Measurements from ENCODE around the gene C1QTNF7.
A peak's percentile ranks its signal among the peaks of the same experiment; 100 is the strongest.

C1QTNF7 gene

DNA sequence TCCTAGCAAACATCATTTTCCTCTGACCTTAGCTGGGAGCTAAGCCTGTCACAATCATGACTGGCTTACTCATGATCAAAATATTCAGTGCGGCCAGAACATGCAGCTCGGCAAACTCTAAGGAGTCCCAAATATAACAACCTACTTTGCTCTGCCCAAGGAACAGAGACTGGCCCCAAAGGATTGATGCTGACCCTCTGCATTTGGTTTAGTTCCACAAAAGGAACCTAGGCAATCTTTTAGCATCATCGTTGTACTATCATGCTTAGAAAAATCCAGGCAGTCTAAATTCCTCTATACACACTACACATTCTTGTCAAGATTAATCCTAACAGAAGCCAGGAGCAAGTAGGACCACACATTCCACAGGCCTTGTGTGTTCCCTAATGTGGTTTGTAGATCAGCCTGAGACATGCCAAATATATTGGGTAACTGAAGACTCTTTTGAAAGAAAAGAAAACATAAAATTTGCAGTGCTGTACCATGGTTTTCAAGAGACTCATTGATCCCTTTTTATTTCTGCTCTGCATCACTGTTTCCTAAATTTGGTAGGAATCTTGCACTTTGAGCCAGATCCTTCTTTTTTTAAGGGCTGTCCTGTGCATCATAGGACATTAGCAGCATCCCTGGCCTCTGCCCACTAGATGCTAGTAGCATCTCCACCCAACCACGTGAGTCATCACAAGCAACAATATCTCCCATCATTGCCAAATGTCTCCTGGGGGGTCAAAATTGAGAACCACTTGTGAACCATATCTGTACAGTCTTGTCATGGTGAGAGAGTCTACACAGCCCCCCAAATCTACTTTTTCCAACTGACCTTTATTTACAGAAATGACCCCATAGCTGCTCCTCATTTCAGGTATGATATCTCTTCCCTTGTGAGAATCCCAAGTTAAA is 24.3 kb downstream of the C1QTNF7 start:
- no peak for DNase-seq (ENCODE audit: insufficient read length, low spot score)

DNA sequence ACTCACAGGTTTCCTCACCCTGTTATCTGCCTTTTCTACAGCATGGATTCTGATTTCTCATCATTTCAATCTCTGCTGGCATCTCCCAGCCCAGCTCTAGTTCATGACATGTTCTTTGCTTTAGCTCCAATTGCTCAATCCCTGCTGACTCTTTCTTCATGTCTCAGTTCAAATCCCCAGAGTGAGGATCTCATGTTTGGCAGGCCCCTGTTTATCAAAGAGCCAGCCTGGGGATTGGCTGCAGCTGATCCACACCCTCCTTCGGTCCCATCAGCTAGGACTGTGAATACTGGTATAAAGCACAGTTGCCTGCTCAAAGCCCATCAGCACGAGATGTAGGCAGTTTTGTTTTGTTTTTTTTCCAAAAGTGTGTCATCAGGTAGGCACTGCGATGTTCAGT is 27.5 kb downstream of the C1QTNF7 start:
- DNase-seq (ENCODE audit: insufficient read length, low spot score) (no peak), FAIRE-seq (no peak)

More for the DNA sequence above, 24.3 kb downstream of the C1QTNF7 start:
- FAIRE-seq = no peak

DNA sequence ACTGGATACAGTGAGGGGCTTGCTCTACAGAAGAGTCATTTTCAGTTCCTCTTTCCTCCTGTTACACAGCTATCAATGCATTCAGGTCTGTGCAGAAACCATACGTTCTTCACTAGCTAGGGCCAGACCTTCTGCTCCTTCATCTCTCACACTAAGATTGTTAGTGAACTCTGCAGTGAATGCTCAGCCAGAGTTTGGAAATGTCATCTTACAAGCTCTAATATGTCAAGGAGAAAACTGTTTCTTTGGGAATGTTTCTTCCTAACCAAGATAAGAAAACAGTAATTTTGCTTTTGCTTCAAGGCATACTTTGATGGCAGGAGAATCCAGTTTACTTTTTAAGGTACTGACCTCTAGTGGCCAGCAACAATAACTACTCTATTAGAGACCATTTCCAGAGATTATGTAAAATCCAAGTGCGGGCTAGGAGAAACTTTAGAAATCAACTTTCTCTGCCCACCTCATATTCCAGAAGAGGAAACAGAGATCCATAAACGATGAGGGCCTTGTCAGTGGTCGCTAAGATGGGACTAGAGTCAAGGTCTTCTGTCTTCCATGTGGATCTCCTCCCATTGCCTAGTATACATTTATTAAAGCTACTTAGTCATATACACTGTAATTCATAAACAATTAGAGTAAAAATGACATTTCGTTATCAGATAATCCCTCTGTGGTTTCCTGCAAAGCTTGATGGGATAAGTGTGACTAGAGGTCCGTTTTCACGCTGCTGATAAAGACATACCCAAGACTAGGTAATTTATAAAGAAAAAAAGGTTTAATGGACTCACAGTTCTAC is 29.8 kb downstream of the C1QTNF7 start:
- DNase-seq (ENCODE audit: insufficient read length, low spot score) = peak; percentile 17
- peak; percentile 51 for FAIRE-seq

DNA sequence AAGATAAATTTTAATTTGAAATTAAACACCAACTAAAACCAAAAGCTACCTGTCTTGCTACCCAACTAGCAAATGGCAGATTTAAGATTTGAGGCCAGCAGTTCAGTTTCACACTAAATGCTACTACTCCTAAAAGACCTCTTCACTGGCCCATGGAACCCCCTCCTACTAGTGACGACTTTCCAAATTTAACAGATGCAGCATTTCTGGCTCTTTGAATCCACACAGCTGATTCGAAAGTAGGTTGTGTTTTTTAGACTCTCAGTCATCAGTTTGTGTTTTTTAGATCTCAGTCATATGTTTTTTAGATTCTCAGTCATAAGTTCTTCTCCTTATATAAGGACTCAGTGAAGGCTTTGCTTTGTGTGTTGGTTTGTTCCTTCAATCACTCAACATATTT is 30.8 kb downstream of the C1QTNF7 start:
- FAIRE-seq = no peak
- no peak for DNase-seq (ENCODE audit: insufficient read length, low spot score)

DNA sequence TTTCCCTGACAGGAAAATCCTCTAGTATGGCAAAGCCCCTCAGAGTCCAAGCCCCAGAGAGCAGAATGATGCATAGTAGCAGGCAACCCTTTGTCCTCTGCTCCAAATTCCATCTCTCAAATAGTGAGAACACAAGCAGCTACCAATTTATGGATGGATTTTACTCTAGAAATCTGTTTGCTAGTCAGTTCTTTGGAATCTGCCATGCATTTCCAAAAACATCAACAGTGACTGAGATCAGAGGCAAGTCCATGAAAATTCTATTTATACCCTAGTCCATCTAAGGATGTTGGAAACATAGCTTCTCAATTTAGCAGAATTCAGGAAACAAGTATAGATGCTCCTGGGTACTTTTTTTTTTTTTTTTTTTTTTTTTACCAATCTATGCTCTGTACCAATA is 31.9 kb downstream of the C1QTNF7 start:
- DNase-seq (ENCODE audit: insufficient read length, low spot score) = no peak
- FAIRE-seq = no peak

DNA sequence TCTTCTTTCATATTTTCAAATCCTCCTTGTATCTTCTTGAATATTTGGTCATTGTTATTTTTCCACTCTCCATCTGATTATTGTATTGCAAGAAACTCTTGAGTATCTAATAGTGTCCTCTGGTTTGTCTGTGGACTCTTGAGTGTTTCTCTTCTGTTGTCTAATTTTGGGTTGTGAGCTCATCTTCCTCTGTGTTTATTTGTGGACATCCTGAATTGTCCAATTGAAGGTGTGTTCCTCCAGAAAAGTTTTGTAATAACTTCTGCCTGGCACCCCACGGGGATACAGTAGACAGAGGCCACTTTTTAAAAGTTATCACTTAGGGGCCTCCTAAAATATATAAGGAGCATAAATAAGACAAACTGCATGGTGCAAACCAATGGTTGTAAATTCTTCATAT is 38.8 kb downstream of the C1QTNF7 start:
- no peak for FAIRE-seq
- DNase-seq (ENCODE audit: insufficient read length, low spot score) = no peak

DNA sequence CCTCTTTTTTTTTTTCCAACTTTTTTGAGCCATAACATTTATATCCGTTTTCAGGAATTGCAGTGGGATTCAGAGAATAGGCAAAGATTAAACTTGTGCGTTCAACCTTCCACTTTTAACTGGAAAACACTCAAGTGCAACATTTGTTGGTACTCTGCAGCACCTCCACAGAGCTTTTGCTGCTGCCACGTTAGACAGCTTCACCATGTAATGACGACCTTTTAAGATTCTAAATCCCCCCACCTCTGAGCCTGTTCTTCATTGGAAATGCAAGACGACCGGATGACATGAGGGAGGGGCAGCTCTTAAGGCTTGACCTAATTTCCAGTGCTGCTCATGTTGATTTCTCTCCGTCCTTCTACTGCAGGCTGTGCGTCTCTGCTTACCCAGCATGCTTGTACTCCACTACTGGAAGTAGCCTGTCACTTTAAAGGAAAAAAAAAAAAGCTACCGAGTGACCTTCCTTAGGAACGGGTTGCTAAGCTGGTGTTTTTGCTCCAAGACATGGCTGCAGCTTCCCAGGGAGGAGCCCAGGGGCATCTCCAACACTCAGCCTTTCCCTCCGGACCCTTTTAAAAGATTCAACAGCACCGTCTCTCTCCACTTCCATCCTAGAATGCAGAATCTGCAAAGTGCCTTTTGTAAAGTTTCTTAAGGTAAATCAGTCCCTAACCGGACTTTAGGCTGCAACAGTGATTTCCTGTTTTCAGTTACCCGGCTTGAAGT is 41.7 kb downstream of the C1QTNF7 start, which contains the start of gene CC2D2A:
Gene CC2D2A (plus strand): TSS at position 481 of the 726 bp plus-strand sequence. CDS start 6,051 bp downstream, outside the sequence.
- peak; percentile 26 for FAIRE-seq
- no peak for DNase-seq (ENCODE audit: insufficient read length, low spot score)

DNA sequence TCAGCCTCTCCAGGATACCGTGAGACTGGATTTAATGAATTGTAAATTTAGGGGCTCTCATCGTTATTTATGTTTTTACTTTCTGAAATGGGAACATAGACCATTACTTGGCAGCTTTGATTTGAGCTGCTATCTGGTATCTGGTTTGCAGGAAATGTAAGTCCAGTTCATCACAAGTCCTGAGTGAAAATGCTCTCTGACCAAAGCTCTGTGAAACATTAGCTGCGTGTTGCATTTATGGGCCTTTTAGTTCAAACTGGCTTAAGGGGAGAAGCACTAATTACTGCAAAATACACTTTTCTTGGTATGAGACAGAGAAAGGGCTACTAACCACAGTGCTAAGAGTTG is 42.3 kb downstream of the C1QTNF7 start:
- DNase-seq (ENCODE audit: insufficient read length, low spot score) (no peak), FAIRE-seq (no peak)

DNA sequence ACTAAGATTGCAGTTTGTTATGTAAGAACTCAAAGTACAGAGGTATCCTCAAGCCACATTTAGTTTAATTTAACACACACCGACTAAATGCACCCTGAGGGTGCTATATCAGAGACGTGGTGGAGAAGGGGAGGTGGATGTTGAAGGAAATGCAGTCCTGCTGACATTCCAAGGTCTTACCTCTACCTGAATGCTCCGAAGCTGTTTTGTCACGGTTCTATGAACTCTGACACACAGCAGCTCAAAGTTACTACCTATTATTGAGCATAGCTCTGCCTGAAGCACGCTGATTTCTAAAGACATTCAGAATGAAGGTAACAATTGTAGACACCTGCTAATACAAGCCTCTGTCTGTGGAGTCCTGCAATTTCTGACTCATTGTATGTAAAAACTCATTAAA is 48.6 kb downstream of the C1QTNF7 start:
- FAIRE-seq (no peak), DNase-seq (ENCODE audit: insufficient read length, low spot score) (no peak)

DNA sequence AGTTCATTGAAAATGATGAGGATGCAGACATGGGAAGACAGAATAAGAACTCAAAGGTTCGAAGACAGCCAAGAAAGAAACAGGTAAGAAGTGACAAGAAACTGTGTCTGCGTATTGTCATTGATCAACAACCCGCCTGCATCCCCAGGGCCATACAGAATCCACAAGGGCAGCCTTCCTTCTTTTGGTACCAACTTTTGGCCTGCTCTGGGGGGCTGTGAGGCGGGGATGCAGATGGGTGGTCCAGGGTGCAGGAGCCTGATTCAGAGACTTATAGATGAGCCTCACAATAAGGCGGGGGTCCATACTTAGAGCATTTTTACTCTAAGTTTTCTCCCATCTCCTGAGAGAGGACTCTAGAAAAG is 50.9 kb downstream of the C1QTNF7 start:
- DNase-seq (ENCODE audit: insufficient read length, low spot score) (no peak), FAIRE-seq (no peak)

DNA sequence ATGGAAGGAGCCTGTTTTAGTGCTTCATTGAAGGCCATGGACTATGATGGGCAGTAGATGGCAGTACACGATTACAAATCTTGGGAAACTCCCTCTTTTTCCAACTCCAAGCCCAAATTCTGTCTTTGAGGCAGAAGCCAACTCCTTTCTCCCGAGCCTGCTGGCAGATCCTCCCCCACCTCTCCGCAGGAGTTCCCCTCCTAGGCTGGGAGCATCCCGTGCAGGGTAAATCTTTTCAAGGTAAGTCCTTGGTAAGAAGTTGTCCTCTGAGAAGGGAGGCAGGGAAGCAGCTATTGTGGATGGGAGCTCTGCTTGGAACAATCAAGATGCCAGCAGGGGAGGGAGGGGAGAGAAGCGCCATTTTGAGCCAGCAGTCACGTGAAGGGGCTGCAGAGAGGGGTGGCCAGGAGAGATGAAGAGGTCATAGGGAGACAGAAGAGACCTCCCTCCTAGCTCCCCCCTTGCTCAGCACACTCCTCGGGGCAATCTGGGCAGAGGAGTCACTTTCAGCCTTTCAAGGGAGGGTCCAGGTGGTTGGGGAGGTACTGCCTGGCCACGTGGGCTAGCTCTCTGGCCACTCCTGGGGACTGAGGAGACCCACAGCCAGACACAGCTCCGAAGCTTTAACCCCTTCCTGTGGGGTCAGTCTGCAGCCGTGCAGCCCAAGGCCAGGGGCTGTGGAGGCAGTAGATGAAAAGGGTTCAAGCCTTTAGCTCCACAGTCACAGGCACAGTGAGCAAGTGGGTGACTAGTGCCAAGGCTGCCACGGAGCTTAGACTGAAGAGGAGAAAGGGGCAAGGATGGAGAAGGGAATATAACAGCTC is 51.5 kb downstream of the C1QTNF7 start:
- DNase-seq (ENCODE audit: insufficient read length, low spot score) = peak; percentile 12
- no peak for FAIRE-seq

DNA sequence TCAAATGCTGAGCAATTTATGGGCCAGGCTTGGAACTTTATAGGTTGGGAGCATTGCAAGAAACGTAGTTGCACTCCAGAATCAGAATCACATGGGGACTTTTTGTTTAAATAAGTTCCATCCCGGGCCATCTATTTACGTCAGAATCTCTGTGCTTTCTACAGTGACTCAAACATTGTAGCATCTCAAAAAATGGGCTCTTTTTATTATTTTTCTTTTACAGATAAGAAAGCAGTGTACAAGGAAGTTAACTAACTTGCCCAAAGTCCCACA is 52.0 kb downstream of the C1QTNF7 start:
- FAIRE-seq (no peak), DNase-seq (ENCODE audit: insufficient read length, low spot score) (no peak)

DNA sequence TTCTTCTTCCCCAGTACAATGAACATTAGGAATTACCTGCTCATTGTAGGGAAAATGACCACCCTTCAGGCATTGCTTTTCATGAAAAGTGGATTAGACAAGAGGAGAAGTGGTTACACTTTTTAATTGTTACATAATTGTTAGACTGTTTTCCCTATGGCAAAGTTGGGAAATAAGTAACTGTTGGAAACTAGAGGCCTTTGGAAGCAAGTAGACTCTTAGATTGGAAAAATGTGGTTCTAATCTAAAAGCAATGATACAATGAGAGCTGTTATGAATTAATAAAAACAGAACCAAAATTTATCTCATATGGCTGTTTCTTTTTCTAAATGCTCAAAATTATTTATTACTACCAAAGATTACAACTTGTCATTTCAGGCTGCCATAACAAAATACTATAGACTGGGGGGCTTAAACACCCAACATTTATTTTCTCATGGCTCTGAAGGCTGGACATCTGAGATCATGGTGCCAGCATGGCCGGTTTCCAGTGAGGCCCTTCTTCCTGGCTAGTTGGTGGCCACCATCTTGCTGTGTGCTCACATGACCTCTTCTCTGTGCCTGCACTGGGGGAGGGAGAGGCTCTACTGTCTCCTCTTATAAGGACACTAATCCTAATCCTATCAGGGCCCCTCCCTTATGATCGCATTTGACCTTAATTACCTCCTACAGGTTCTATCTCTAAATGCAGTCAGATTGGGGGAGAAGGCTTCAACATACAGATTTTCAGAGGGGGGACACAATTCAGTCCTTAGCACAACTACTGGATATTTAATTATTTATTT is 54.3 kb downstream of the C1QTNF7 start:
- no peak for DNase-seq (ENCODE audit: insufficient read length, low spot score)
- FAIRE-seq = no peak

DNA sequence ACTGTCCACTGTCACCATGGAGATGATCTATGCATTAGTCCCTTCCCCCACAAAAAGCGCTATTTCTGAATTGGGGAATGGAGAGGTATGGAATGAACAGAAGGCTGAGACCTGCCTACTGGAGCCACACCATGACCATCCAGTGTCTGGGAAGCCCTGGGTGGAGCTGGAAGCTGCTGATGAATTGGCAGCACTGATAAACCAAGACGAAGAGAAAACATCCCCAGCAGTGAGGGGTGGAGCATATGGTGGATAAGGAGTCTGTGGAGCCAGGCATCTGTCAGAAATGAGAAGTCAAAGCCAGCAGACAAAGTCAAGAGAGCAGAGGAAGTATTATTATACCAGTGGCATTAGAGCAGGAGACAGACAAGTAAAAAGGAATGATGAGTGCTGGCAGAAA is 55.0 kb downstream of the C1QTNF7 start:
- DNase-seq (ENCODE audit: insufficient read length, low spot score) (no peak), FAIRE-seq (no peak)

DNA sequence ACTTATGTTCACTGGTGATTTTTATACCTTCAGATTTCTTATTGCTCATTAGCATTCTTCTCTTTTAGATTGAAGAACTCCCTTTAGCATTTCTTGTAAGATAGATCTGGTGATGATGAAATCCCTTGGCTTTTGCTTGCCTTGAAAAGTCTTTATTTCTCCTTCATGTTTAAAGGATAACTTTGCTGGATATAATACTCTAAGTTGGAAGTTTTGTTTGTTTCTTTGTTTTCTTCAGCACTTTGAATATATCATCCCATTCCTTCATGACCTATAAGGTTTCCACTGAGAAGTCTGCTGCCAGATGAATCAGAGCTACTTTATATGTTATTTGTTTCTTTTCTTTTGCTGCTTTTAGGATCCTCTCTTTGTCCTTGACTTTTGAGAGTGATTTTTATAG is 60.3 kb downstream of the C1QTNF7 start:
- DNase-seq (ENCODE audit: insufficient read length, low spot score) (no peak), FAIRE-seq (no peak)

DNA sequence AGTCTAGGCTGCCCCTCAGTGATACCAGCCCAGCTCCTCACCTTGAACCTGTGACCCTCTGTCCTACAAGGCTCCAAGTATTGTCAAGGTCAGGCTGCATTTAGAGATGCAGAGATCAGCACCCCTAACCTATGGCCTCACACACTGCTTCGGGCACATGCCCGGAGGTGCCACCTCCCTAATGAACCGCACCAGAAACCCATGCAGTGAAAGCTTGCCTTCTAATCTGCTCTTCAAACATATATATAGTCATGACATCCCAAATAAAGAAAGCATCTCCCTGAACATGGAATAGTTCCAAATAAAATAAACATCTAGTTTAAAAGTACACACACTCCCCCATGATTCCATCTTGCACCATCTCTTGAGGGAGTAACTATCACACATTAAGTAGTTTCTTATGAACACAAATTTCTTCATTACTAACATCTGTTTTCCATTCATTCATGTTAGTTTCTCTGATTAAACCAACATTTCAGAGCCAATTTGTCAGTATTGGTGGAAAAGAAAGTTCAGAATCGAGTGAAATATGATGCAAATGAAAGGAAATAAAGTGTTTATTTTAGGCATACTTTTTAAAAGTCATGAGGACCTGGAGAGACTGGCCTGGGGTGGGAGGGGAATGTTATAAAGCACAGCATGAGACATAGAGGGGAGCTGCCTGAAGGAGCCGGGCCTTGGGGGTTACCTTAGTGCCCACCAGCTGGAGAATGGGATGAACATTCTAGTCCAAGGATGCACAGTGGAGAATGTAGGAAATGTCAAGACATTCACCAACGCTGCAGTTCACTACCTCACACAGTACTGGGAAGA is 61.0 kb downstream of the C1QTNF7 start:
- DNase-seq (ENCODE audit: insufficient read length, low spot score) (no peak), FAIRE-seq (no peak)

DNA sequence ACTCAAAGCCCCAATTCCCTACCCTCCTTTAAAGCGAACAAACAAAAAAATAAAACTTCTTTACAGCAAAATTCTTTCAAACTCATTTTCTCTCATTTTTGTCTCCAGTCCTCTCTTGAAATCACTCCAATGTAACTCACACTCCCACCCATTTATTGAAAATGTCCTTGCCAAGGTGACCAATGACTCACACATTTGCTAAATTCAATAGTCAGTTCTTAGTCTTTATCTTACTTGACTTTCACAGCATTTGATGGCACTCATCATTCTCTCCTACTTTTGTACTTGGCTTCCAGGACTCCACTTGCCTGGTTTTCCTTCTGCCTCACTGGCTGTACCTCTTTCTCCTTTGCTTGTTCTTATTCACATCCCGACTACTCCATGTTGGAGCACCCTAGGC is 61.7 kb downstream of the C1QTNF7 start:
- FAIRE-seq (no peak), DNase-seq (ENCODE audit: insufficient read length, low spot score) (no peak)

DNA sequence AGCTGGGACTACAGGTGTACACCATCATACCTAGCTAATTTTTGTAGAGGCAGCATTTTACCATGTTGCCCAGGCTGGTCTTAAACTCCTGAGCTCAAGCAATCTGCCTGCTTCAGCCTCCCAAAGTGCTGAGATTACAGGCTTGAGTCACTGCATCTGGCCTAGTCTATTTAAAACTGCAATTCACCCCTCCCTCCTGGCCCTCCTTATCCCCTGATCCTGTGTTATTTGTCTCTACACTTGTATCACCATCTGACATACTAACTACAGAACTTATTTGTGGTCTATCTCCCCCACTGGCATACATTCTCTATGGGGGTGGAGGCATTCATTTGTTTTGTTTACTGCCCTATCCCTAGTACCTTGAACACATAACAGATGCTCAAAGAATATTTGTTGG is 65.6 kb downstream of the C1QTNF7 start:
- DNase-seq (ENCODE audit: insufficient read length, low spot score) = no peak
- no peak for FAIRE-seq

DNA sequence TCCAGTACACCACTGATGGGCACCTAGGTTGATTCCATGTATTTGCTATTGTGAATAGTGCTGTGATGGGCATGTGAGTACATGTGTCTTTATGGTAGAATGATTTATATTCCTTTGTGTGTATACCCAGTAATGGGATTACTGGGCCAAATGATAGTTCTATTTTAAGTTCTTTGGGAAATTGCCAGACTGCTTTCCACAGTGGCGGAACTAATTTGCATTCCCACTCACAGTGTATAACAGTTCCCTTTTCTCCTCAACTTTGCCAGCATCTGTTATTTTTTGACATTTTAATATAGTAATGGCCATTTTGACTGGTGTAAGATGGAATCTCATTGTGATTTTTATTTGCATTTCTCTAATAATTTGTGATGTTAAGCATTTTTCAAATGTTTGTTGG is 67.8 kb downstream of the C1QTNF7 start:
- no peak for FAIRE-seq
- no peak for DNase-seq (ENCODE audit: insufficient read length, low spot score)

Data from GM19239 (cell line).